OCI-LY7 (cell line): ENCODE results near the gene S100A4. TPM values are rescaled to one million over a fixed set of nuclear protein-coding genes. Genes with fewer than 3 reads are reported as not detected.

Experiments used
- BruUV-seq: library from RNA; stranded (reverse); fragments of 400-500 nt; replicated peaks from 2 replicates; lab custom pipeline; 2021; lab: Mats Ljungman, UMichigan
- CTCF ChIA-PET: fragments of 300-600 bp; sonication (Branson Sonifier 250); formaldehyde crosslinking; loops from one replicate; lab custom pipeline; 2022; ENCODE audit warnings: antibody characterized with exemption; ENCODE audit not compliant: unreplicated experiment; lab: Charles Lee
- POLR2A ChIA-PET: fragments of 300-600 bp; sonication (Branson Sonifier 250); formaldehyde crosslinking; loops from one replicate; lab custom pipeline; 2022; ENCODE audit warnings: antibody characterized with exemption; lab: Charles Lee
- DNase-seq: peaks from one replicate; pipeline ENCODE4 v3.0.0-alpha.2; 2015; ENCODE audit warnings: low spot score
- H2AFZ ChIP-seq: fragments of 200-600 bp; sonication (generic), shearing (Covaris generic); 2 replicates; pipeline ENCODE4 v1.6.1; 2014; ENCODE audit warnings: mild to moderate bottlenecking, antibody characterized with exemption, low read length, moderate library complexity
- H3K27ac ChIP-seq: fragments of 200-600 bp; sonication (generic); 2 replicates; pipeline ENCODE4 v1.5.1; 2014; ENCODE audit warnings: mixed run types, low read depth, mild to moderate bottlenecking, moderate library complexity, low read length, inconsistent platforms; ENCODE audit not compliant: poor library complexity, severe bottlenecking
- H3K36me3 ChIP-seq: fragments of 200-600 bp; sonication (generic); 2 replicates; pipeline ENCODE4 v1.6.1; 2014; ENCODE audit warnings: mild to moderate bottlenecking, antibody characterized with exemption, low read length, moderate library complexity, mixed read lengths; ENCODE audit not compliant: insufficient read depth
- H3K4me1 ChIP-seq: fragments of 200-600 bp; sonication (generic); 2 replicates; pipeline ENCODE4 v1.5.1; 2014; ENCODE audit warnings: mild to moderate bottlenecking, low read length; ENCODE audit not compliant: insufficient read depth, poor library complexity, severe bottlenecking
- H3K4me2 ChIP-seq: fragments of 200-600 bp; sonication (generic); 2 replicates; pipeline ENCODE4 v1.6.1; 2014; ENCODE audit warnings: mild to moderate bottlenecking, low read length
- H3K4me3 ChIP-seq: fragments of 200-600 bp; sonication (generic); 2 replicates; pipeline ENCODE4 v1.5.1; 2014; ENCODE audit warnings: mild to moderate bottlenecking, low read depth, low read length; ENCODE audit not compliant: poor library complexity, severe bottlenecking
- H3K79me2 ChIP-seq: fragments of 200-600 bp; sonication (generic); 2 replicates; pipeline ENCODE4 v1.6.1; 2016; ENCODE audit warnings: low read depth, mild to moderate bottlenecking, low read length, moderate library complexity, mixed read lengths; ENCODE audit not compliant: insufficient read depth
- H3K9me2 ChIP-seq: fragments of 200-600 bp; sonication (generic); 2 replicates; pipeline ENCODE4 v1.6.1; 2016; ENCODE audit warnings: mild to moderate bottlenecking, low read length, mixed read lengths; ENCODE audit not compliant: insufficient read depth
- H3K9me3 ChIP-seq: fragments of 200-600 bp; sonication (generic); 2 replicates; pipeline ENCODE4 v1.6.1; 2014; ENCODE audit warnings: mild to moderate bottlenecking, mixed run types, low read length, mixed read lengths
- H4K20me1 ChIP-seq: fragments of 200-600 bp; sonication (generic); 2 replicates; pipeline ENCODE4 v1.6.1; 2014; ENCODE audit warnings: mild to moderate bottlenecking, antibody characterized with exemption, low read length, moderate library complexity, mixed read lengths; ENCODE audit not compliant: insufficient read depth
- EZH2phosphoT487 ChIP-seq: fragments of 200-600 bp; sonication (generic); IDR thresholded peaks from 2 replicates; pipeline ENCODE4 v1.6.1; 2018; ENCODE audit warnings: low read depth, borderline replicate concordance, mild to moderate bottlenecking, mixed run types, antibody characterized with exemption, low read length, moderate library complexity, mixed read lengths
- intact Hi-C: fragments of 100-400 bp; cut with micrococcal nuclease; formaldehyde crosslinking; loops from one replicate; pipeline ENCODE4 v1.10.0; 2022; ENCODE audit not compliant: unreplicated experiment
- total RNA-seq, 2 experiments: library from RNA; depleted of rRNA in 1 of 2; stranded (reverse); fragments of >200 nt in 1 of 2; shearing (Covaris generic) in 1 of 2; gene quantifications; 2 replicates each; pipeline ENCODE4 v1.2.3, GENCODE V29; 2014 to 2022
- TF ChIP-seq, protein P1 (sequence below): fragments of 200-600 bp; sonication (generic); conservative IDR thresholded peaks from 2 replicates; pipeline ENCODE4 v1.5.1; 2014; ENCODE audit warnings: mild to moderate bottlenecking, antibody characterized with exemption, low read length, moderate library complexity, mixed read lengths

Gene S100A4
- total RNA-seq, 2 experiments from 2014 or later = 1.6 to 1.9 TPM

DNA sequence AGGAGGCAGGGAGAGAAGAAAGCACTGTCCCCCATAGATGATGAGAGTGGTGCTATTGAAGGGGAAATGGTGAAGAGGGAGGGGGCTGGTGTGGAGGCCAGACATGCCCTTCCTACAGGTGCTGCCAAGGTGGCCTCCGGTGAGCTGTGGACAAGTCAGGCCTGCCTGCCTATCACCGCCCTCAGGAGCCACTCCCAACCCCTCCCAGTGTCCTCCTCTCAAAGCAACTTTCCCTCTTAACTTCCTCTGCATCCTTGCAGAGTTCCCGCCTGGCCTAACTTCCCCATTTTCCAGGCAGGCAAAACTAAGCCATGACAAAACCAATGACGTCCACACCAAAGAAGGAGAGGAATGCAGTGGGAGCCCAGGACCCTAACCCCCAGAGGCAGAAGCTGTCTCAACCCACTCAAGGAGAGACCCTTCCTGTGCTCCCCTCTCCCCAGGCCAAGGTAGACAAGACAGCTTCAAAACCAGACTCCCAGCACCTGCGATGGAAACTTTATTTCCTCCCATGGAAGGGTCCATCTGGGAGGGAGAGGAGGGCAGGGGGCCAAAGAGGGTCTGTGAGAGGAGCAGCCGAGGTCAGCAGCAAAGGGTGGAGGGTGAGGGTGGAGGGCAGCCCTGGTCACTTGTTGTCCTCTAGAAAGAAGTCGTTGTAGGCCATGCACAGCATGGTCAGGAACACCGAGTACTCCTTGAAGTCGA, 8.8 kb downstream of the S100A4 start:
- H3K27ac ChIP-seq = no peak overlapping the region
- POLR2A ChIA-PET = no interaction called here
- H3K4me1 ChIP-seq = no peaks in the 10 kb centered on the region

GRCh38 chr1:153536012-153536670, 9.5 kb downstream of the S100A4 start:
- ChIA-PET CTCF (no interaction called here), POLR2A (interaction anchor here (0.5 kb wide), 1 partner anchor 98 kb away, joined by 3 read pairs; no protein-coding TSS in a partner anchor)
- Histone ChIP-seq H3K9me3 (no peaks in the 10 kb centered on the region), H3K36me3 (no peaks in the 10 kb centered on the region), H3K79me2 (no peaks in the 10 kb centered on the region), H4K20me1 (no peaks in the 10 kb centered on the region), H3K4me2 (peak overlapping the region; percentile 48; the same call in 1 of the 2 replicates), H2AFZ (no peak overlapping the region), H3K9me2 (no peaks in the 10 kb centered on the region), H3K27ac (no peak overlapping the region), H3K4me3 (no peak overlapping the region), H3K4me1 (no peaks in the 10 kb centered on the region)
- no peak for DNase-seq
- intact Hi-C loops = no loop called here
- BruUV-seq = no TSS peak
- TF ChIP-seq EZH2phosphoT487 = no peak
- TF ChIP-seq, protein P1, sequence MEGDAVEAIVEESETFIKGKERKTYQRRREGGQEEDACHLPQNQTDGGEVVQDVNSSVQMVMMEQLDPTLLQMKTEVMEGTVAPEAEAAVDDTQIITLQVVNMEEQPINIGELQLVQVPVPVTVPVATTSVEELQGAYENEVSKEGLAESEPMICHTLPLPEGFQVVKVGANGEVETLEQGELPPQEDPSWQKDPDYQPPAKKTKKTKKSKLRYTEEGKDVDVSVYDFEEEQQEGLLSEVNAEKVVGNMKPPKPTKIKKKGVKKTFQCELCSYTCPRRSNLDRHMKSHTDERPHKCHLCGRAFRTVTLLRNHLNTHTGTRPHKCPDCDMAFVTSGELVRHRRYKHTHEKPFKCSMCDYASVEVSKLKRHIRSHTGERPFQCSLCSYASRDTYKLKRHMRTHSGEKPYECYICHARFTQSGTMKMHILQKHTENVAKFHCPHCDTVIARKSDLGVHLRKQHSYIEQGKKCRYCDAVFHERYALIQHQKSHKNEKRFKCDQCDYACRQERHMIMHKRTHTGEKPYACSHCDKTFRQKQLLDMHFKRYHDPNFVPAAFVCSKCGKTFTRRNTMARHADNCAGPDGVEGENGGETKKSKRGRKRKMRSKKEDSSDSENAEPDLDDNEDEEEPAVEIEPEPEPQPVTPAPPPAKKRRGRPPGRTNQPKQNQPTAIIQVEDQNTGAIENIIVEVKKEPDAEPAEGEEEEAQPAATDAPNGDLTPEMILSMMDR = no peak

More for the DNA sequence above, 8.8 kb downstream of the S100A4 start:
- TF ChIP-seq, protein P1 = no peak
- no peak for TF ChIP-seq EZH2phosphoT487
- no peaks in the 10 kb centered on the region for H4K20me1 ChIP-seq
- no peaks in the 10 kb centered on the region for H3K79me2 ChIP-seq
- intact Hi-C loops = no loop called here
- H3K36me3 ChIP-seq = no peaks in the 10 kb centered on the region
- BruUV-seq = no TSS peak
- H3K4me3 ChIP-seq = no peak overlapping the region
- no peak overlapping the region; the same call in 1 of the 2 replicates for H3K4me2 ChIP-seq
- H2AFZ ChIP-seq = no peak overlapping the region
- H3K9me3 ChIP-seq = no peaks in the 10 kb centered on the region
- CTCF ChIA-PET = no interaction called here
- DNase-seq = no peak
- no peaks in the 10 kb centered on the region for H3K9me2 ChIP-seq
